Kidney glomerular epithelial cell (primary cell): ENCODE measurements around the gene NUP160.
"Not testable (repeated sequence)": the region's sequence is repeated elsewhere in the genome, so short reads cannot be mapped to it uniquely, and the experiment has no call there.

Experiments
- DNase-seq: peaks from one replicate; lab custom pipeline; 2025; lab: John Stamatoyannopoulos, UW

The NUP160 gene

DNA sequence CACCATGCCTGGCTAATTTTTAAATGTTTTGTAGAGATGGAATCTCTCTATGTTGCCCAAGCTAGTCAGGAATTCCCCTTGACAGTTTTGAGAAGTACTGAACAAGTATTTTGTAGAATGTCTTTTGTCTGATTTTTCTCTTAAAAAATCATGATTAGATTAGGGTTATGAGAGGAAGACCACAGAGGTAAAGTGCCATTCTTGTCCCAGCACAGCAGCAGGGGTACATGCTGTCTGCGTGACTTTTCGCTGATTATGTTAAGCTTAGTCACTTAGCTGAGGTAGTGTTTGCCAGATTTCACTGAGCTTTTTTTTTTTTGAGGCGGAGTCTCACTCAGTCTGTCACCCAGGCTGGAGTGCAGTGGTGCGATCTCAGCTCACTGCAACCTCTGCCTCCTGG, 13.6 kb upstream of the NUP160 start:
- no peak for DNase-seq

DNA sequence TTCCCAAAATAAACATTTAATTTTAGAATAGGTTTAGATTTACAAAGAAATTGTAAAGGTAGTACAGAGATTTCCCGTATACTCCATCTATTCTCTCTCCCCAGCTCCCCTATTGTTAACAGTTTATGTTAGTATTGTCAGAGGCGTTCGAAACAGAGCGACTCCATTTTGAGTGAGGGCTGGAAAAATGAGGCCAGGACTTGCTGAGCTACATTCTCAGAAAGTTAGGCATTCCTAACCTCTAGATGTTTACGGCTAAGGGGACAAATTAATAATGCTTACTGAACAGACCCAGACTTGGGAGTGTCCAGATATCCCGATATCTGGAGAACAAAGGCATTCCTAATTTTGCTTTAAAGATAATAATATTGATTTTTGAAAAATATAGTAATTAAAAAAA, 12.4 kb upstream of the NUP160 start:
- DNase-seq: no peak

DNA sequence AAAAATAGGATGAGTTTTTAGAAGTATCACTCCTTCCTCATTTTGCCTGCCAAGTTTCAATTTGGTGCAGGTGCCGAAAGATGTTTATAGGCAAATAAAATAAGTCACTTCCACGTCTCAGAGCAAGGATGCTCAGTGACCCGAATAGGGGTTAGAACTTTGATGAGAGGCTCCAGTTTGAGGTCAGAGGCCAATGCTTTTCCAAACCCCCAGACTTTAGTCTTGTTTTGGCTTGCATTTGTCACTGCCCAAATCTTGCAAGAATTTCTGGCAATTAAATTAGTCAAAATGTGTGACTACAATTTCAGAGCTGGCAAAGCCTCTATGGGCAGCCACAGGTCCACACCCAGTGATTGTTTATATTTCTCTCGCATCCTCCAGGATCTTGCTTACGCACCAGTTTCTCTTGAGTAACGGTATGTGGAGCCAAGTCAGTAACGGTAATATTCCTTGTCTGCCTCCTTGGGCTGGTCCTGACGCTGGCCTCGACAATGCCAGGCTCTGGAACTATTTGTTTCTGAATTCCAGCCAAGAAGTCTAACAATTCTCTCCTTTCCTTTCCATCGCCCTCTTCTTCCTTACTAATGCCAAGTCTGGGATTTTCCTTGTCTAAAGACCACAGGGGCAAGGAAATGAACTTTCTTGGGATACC, 9.9 kb upstream of the NUP160 start:
- DNase-seq: peak; percentile 76

DNA sequence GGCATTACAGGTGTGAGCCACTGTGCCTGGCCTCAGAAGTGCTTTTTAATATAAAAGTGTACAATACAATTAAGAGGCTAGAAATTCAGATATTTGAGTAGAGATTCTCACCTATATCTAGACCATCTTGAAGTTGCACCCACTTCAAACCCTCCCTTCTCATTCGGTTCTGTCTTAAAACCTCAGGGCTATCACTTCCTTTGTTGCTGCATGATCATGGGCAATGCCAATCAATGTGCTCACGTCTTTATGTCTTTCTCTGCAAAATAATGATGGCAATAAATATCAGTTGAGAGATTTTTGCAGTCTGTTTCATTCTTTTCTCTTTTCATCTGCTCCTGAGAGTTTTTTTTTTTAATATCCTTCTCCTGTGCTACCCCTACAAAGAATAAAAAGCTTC, 9.3 kb upstream of the NUP160 start:
- no peak for DNase-seq

DNA sequence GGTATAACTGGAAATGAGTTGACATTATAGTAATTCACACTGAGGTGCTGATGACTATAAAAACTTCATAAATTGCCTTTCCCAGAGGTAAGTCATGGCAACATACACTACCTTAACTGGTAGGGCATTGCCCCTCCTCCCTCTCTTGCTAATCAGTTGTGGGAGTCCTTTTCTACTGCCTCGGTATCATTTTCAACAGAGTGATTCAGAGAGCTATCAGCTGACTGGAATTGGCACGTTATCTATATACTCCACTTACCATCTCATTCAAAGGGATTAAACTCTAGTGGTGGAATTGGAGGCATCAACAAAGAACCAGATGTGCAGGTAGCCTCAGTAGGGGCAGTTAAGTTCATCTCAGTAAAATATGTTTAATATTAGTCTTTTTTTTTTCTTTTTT, 8.0 kb upstream of the NUP160 start:
- DNase-seq: no peak

DNA sequence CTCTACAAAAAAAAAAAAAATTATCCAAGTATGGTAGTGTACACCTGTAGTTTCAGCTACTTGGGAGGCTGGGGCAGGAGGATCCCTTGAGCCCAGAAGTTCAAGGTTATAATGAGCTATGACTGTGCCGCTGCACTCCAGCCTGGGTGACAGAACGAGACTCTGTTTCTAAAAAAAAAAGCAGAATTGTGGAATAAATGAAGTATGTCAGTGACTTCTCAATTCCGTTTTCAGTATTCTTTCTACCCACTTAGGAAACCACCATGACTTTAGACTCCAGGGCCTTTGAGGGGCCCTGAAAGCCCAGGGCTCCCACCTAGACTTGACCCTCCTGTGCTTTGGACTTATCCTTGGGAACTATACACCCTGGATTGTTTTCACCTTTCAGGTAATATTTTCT, 6.5 kb upstream of the NUP160 start:
- DNase-seq: no peak

DNA sequence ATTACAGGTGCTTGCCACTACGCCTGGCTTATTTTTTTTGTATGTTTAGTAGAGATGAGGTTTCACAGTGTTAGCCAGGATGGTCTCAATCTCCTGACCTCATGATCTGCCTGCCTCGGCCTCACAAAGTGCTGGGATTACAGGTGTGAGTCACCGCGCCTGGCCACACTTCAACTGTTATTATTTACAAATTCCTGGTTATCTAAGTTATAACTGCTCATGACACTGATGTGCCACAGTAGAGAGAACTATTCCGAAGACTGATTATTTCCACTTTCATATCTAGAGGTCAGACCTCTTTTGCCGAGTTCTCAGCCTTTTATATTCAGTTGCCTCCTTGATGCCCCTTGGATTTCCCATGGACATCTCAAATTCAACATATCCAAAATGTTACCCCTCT, 3.9 kb upstream of the NUP160 start:
- DNase-seq: no peak

DNA sequence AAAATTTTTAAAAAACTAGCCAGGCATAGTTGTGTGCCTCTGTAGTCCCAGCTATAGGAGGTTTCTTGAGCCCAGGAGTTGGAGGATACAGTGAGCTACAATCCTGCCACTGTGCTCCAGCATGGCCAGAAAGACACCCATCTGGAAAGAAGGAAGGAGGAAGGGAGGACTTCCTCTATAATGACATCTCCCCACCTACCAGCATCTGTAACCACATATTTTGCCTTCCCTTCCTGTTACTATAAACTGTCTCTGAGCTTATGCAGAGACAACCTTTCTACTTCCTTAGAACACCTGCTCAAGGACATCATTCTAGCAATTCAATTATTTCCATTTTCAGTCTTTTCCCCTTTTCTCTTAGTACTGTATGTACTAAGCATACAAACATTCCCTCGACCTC, 2.2 kb upstream of the NUP160 start:
- no peak for DNase-seq

DNA sequence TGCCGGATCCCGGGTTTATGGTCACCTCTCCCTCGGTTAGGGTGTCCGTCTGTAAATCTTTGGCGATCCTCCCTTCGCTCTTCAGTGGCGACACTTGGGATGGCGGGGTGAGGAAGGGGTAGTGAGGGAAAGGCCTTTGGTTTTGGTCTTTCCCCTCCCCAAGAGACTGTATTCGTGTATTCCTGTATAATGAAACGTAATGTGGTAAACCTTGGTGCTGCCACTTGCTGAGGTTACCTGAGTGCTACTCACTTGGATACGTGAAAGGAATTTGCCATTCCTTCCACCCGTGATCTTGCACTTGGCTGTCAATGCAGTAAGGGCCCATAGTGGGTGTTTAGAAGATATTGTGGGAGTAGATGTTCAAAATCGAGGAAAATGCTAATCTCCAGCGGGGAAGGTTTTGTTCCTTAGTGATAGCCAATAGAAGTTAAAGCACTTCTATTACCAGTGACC, 578 bp upstream of the NUP160 start:
- peak; percentile 15 for DNase-seq

DNA sequence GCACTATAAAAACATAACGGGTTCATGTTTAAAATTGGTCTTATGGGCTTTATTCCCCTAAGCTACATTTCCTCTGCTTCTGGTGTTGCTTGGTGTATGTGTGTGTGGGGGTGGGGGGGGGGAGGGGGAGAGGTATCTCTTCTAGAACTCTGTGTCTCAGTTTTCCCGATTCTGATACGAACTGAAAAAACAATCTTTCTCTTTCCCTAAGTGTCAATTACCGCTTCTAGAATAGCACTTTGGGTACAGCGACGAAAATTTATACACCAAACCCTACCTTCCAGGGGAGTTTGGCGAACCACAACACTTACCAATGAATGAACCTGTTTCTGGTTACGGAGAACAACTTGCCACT, 636 bp downstream of the NUP160 start:
- DNase-seq: no peak

DNA sequence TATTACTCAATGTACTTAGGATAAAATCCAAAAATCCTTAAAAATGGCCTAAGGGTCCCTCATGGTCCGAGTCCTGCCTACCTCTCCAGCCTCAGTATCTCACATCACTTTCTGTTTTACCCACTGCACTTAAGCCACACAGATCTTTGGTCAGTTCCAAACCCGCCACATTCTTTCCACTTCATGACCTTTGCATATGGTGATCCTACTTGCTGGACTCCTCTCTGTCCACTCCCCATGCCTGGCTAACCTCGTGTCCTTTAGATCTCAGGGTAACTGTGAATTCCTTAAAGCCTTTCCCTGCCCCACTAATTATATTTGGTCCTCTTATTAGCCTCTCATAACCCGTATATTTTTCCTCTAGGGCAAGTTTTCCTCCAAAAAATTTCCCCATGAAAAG, 1.2 kb downstream of the NUP160 start:
- no peak for DNase-seq

DNA sequence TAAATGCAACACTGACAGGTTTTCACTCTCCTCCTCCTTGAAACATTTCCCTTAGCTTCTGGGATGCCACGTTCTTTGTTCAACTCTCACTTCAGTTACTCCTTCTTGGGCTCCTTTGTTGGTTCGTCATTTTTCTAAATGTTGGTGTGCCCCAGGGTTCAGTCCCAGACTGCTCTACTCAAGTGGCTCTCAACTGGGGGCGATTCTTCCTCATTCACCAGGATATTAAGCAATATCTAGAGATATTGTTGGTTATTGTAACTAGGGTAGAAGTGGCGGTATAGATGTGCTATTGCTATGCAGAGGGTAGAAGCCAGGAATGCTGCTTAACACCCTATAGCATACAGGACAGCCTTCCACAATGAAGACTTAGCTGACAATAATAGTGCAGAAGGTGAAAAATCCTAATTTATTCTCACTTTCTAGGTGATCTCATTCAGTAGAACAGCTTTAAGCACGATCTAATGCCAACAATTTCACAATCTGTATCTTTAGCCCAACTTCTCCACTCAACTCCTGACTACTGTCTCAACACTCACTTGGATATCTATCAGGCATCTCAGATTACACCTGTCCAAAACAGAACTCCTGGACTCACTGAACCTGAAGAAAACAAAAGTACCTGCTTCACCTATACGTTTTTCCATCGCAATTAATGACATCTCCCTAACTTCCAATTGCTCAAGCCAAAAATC, 4.6 kb downstream of the NUP160 start:
- no peak for DNase-seq

DNA sequence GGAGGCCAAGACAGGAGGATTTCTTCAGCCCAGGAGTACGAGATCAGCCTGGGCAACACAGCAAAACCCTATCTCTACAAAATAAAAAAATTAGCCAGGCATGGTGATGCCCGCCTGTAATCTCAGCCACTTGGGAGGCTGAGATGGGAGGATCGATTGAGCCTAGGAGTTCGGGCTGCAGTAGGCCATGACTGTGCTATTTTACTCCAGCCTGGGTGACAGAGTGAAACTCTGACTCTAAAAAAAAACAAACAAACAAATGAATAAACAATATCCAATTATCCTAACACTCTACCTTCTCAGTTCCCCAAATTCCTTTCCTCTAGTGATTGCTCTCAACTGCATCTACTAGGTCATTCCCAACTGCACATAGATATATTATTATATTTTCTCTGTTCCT, 5.4 kb downstream of the NUP160 start:
- DNase-seq: no peak

DNA sequence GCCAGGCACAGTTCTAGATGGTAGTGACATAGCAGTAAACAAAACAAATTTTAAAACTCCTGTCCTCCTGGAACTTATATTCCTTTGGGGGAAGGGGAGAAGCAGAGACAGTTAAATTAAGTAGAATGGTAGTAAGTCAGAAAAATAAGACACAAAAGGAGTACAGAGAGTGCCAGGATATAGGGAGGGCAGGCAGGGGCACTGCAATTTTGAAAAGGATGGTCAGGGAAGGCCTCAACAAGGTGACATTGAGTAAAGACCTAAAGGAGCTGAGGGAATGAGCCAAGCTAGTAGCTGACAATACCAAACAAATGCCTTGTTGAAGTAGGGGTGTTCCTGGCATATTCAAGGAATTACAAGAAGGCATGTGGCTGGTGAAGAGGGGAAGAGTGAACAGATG, 10.2 kb downstream of the NUP160 start:
- no peak for DNase-seq

DNA sequence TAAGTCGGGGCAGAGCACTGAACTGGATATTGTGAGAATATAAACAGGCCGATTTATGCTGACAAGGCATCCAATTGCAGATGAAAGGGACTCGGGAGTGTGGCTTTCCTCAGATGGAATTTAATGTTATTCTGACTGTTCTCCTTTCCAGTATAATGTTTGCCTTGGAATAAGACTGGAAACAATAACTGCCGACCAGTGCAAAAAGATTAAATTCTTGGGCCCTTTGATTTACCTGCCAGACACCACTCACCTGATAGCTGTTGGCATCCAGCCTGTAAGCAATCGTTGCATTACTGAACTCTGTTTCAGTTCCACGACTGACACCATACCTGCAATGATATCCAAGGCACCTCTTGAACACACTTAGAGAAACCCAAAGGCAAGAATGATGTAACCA, 10.9 kb downstream of the NUP160 start:
- DNase-seq: no peak

DNA sequence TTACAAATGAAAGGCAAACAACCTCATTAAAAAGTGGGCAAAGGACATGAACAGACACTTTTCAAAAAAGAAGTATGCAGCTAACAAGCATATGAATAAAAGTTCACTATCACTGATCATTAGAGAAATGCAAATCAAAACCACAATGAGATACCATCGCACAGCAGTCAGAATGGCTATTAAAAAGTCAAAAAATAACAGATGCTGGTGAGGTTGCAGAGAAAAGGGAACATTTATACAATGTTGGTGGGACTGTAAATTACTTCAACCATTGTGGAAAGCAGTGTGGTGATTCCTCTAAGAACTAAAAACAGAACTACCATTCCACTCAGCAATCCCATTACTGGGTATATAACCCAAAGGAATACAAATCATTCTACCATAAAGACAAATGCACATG, 18.1 kb downstream of the NUP160 start:
- DNase-seq: not testable (repeated sequence)

DNA sequence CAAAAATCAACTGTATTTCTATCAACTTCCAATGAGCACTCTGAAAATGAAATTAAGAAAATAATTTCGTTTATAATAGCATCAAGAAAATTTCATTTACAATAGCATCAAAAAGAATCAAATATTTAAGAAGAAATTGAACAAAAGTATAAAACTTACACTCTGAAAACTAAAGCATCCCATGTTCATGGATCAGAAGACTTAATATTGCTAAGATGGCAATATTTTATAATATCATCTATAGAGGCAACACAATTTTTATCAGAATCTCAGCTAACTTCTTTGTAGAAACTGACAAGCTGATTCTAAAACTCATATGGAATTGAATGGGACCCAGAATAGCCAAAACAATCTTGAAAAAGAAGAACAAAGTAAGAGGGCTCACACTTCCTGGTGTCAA, 19.9 kb downstream of the NUP160 start:
- no peak for DNase-seq

DNA sequence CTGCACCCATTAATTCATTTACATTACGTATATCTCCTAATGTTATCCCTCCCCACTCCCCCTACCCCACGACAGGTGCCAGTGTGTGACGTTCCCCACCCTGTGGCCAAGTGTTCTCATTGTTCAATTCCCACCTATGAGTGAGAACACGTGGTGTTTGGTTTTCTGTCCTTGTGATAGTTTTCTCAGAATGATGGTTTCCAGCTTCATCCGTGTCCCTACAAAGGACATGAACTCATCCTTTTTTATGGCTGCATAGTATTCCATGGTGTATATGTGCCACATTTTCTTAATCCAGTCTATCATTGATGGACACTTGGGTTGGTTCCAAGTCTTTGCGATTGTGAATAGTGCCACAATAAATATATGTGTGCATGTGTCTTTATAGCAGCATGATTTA, 25.5 kb downstream of the NUP160 start:
- not testable (repeated sequence) for DNase-seq

DNA sequence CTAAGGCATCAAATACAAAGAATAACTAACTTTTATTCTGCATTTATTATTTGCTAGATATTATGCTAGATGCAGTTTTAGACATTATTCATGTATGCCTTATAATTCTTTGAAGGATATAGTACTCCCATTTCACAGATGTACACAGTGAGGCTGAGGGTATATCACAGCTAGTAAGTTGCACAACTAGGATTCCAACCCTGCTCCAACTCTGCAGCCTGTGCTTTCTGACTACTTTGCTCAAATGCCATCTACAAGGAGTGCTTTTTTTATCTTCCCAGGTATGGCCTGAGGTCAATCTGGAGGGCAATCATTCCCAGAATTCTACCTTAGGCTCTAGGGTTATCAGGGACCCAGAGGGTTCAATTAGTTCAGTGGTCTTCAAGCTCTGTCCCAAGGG, 28.4 kb downstream of the NUP160 start:
- DNase-seq: no peak

DNA sequence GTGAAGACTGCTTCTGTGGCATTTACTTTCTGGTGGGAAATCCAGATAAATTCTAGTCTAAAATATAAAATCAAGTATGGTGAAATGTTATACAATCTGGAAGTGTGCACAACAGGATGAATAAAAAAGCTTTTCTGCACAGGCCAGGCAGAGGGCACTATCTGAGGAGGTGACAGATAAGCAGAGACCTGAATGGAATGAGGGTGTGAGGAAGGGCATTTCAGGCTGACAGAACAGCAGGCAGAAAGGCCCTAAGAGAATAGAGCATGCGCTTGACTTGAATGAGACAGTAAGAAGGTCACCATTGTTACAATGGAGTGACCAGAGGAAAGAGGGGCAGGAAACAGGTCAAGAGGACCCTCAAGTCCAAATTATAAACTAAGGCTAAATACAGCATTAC, 47.4 kb downstream of the NUP160 start:
- DNase-seq: no peak

DNA sequence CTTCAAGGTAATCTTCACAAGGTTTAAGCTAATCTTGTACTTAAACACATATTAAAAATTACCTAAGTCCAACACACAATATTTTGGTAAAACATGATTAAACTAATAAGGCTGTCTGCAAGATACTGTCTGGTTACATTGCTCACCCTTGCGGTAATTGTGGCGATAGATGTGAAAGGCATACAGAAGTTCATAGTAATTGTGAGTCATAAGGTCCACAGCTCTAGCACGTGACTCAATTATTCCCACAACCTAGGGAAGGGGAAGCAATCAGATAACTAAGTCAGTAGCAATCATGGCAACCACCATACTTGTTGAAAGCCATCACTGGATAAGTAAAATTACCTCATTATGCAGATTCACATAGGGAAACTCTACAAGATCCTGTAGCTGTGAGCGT, 50.5 kb downstream of the NUP160 start:
- no peak for DNase-seq

DNA sequence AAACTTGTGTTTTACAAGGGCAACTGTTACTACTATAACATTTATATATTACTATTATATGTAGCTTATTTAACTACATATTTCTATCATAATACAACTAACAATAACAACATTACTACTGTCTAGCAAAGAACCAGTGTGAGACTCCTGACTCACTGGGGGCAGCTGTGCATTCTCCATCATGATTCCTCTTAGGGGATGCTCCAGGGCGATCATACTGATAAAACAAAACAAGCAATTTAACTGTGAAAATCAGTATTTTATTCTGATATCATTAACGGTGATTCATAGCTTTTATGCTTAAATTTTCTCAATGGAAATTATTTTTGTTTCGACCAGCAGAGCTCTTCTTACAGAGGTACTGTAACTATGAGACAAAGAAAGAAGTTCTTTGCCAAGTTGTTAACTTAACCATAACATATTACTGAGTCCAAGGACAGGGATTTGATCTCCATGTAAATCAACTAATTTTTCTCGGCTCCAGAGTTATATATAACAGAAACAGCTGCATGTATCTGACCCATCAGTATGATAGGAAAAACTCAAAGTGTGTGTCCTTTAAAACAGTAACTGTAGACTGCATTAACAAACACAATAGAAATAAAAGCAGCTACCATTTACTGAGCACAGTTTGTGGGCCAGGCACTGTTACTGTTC, 56.2 kb downstream of the NUP160 start:
- DNase-seq: no peak

DNA sequence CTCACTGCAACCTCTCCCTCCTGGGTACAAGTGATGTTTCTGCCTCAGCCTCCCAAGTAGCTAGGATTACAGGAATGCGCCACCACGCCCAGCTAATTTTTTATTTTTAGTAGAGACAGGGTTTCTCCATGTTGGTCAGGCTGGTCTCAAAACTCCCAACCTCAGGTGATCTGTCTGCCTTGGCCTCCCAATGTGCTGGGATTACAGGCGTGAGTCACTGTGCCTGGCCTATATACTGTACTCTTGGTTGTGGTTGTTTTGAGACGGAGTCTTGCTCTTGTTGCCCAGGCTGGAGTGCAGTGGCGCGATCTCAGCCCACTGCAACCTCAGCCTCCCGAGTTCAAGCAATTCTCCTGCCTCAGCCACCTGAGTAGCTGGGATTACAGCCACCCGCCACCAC, 58.1 kb downstream of the NUP160 start:
- not testable (repeated sequence) for DNase-seq

DNA sequence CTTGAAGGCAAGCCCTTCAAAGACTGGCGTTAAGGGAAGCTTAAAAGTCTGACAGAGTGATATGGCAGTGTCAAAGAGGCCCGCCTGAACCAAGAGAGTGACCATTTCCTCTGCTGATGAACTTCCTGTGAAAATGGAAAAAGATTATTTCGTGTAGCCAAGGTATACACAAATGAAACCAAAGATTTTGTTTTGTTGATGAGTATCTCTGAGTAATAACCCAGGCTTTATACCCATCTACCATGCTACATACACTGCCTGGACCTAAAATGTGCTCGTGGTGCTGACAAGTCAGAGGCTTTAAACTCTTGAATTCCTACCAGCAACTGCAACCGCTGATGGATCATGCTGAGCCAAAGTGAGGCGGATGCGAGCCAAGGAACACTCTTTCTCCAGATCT, 60.0 kb downstream of the NUP160 start:
- DNase-seq: no peak
